ENCODE measurements around the gene SEMA5A.

The SEMA5A gene

GRCh38 chr5:9212605-9213004, 333.3 kb downstream of the SEMA5A start:
- no peak for DNase-seq (ENCODE audit: low read depth)

GRCh38 chr5:9209846-9210492, 335.9 kb downstream of the SEMA5A start:
- no peak for DNase-seq (ENCODE audit: low read depth)

- DNase-seq (ENCODE audit: low read depth), result no peak
Observed at GRCh38 chr5:9207817-9208418, 338.0 kb downstream of the SEMA5A start.

GRCh38 chr5:9202636-9203035, 343.2 kb downstream of the SEMA5A start:
- no peak for DNase-seq (ENCODE audit: low read depth)

GRCh38 chr5:9201761-9202160, 344.1 kb downstream of the SEMA5A start:
- DNase-seq (ENCODE audit: low read depth), result no peak

GRCh38 chr5:9201011-9201410, 344.9 kb downstream of the SEMA5A start:
- no peak for DNase-seq (ENCODE audit: low read depth)

- DNase-seq (ENCODE audit: low read depth), result no peak
Observed at GRCh38 chr5:9198394-9198793, 347.5 kb downstream of the SEMA5A start.

- DNase-seq (ENCODE audit: low read depth), result no peak
Observed at GRCh38 chr5:9197881-9198260, 348.0 kb downstream of the SEMA5A start.

GRCh38 chr5:9196403-9197227, 349.3 kb downstream of the SEMA5A start:
- no peak for DNase-seq (ENCODE audit: low read depth)

GRCh38 chr5:9194509-9194908, 351.4 kb downstream of the SEMA5A start:
- DNase-seq (ENCODE audit: low read depth), result no peak

GRCh38 chr5:9192266-9192665, 353.6 kb downstream of the SEMA5A start:
- no peak for DNase-seq (ENCODE audit: low read depth)

- no peak for DNase-seq (ENCODE audit: low read depth)
Observed at GRCh38 chr5:9189681-9190080, 356.2 kb downstream of the SEMA5A start.

GRCh38 chr5:9188956-9189355, 356.9 kb downstream of the SEMA5A start:
- no peak for DNase-seq (ENCODE audit: low read depth)

- DNase-seq (ENCODE audit: low read depth), result no peak
Observed at GRCh38 chr5:9188131-9188530, 357.7 kb downstream of the SEMA5A start.

GRCh38 chr5:9187614-9188013, 358.3 kb downstream of the SEMA5A start:
- no peak for DNase-seq (ENCODE audit: low read depth)

- DNase-seq (ENCODE audit: low read depth), result no peak
Observed at GRCh38 chr5:9186069-9186468, 359.8 kb downstream of the SEMA5A start.

- DNase-seq (ENCODE audit: low read depth), result no peak
Observed at GRCh38 chr5:9183992-9184391, 361.9 kb downstream of the SEMA5A start.

- DNase-seq (ENCODE audit: low read depth), result no peak
Observed at GRCh38 chr5:9182899-9183695, 362.8 kb downstream of the SEMA5A start.

- DNase-seq (ENCODE audit: low read depth), result no peak
Observed at GRCh38 chr5:9176641-9177040, 369.2 kb downstream of the SEMA5A start.

GRCh38 chr5:9174446-9174845, 371.4 kb downstream of the SEMA5A start:
- DNase-seq (ENCODE audit: low read depth), result no peak

- no peak for DNase-seq (ENCODE audit: low read depth)
Observed at GRCh38 chr5:9173281-9174048, 372.4 kb downstream of the SEMA5A start.

- no peak for DNase-seq (ENCODE audit: low read depth)
Observed at GRCh38 chr5:9170026-9170425, 375.8 kb downstream of the SEMA5A start.
